MCF 10A (cell line): Measurements from ENCODE around the gene TAF8. TPM values are rescaled to one million over a fixed set of nuclear protein-coding genes. Genes with fewer than 3 reads are reported as not detected.

Experiments used
- BruUV-seq: library from RNA; stranded (reverse); fragments of 400-500 nt; replicated peaks from 2 replicates; lab custom pipeline; 2021; lab: Mats Ljungman, UMichigan
- CTCF ChIA-PET: fragments of 300-600 bp; sonication (Branson Sonifier 250); formaldehyde crosslinking; extraction: SDS; loops from one replicate; lab custom pipeline; 2021; ENCODE audit warnings: antibody characterized with exemption, inconsistent platforms; lab: Yijun Ruan, JAX
- POLR2A ChIA-PET: fragments of 300-600, 350-650 bp; sonication (Branson Sonifier 250); formaldehyde crosslinking; extraction: SDS; loops from one replicate; lab custom pipeline; 2020; ENCODE audit warnings: antibody characterized with exemption, inconsistent platforms; lab: Yijun Ruan, JAX
- DNase-seq: peaks from one replicate; pipeline ENCODE4 v3.0.0-alpha.2; 2018; ENCODE audit not compliant: unreplicated experiment
- H3K27ac Mint-ChIP-seq: one replicate; pipeline ENCODE4 v1.8.0; 2022; ENCODE audit warnings: mild to moderate bottlenecking, low read depth, mixed read lengths; ENCODE audit not compliant: unreplicated experiment
- H3K27me3 Mint-ChIP-seq: one replicate; pipeline ENCODE4 v1.8.0; 2022; ENCODE audit warnings: mixed read lengths; ENCODE audit not compliant: insufficient read depth, unreplicated experiment
- H3K36me3 Mint-ChIP-seq: one replicate; pipeline ENCODE4 v1.8.0; 2022; ENCODE audit warnings: mild to moderate bottlenecking, moderate library complexity, mixed read lengths; ENCODE audit not compliant: insufficient read depth, unreplicated experiment
- H3K4me1 Mint-ChIP-seq: one replicate; pipeline ENCODE4 v1.8.0; 2022; ENCODE audit warnings: mixed read lengths; ENCODE audit not compliant: insufficient read depth, unreplicated experiment
- H3K4me3 Mint-ChIP-seq: one replicate; pipeline ENCODE4 v1.8.0; 2022; ENCODE audit warnings: mild to moderate bottlenecking, moderate library complexity, mixed read lengths; ENCODE audit not compliant: unreplicated experiment
- H3K9me3 Mint-ChIP-seq: one replicate; pipeline ENCODE4 v1.8.0; 2022; ENCODE audit warnings: mixed read lengths; ENCODE audit not compliant: unreplicated experiment
- intact Hi-C: fragments of 100-400 bp; cut with micrococcal nuclease; formaldehyde crosslinking; loops from 2 replicates; pipeline ENCODE4 v1.14.1; 2022
- total RNA-seq: library from RNA; stranded (reverse); gene quantifications from 2 replicates; pipeline ENCODE4 v1.2.3, GENCODE V29; 2022
- TF ChIP-seq, protein P1 (sequence below): fragments of 200-600 bp; IDR thresholded peaks from one replicate; pipeline ENCODE4 v1.8.0; 2022; ENCODE audit warnings: antibody characterized with exemption, mild to moderate bottlenecking; ENCODE audit not compliant: unreplicated experiment

The TAF8 gene
- total RNA-seq, 1 experiment from 2014 or later, result 23.8 TPM

DNA sequence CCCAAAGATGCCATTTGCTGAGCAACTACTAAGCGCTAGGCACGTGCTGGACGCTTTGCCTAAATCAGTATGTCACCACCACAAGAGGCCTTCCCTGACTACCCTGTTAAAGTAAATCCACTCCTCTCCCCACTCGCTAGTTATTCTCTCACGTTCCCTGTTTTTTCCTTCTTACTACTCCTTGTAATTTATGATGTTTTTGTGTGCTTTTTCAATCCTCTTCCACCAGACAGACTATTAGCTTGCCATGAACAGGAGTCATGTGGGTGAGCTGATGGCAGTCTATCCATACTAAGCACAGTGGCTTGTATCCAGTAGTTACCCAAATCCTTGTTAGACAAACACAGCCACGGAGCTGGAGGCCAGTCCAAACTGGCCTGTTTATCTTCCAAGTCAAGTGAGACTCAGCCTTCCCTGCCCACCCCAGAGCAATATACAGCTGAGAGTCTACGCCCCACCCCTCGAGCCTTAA is 50.9 kb downstream of the TAF8 start:
- H3K27me3 Mint-ChIP-seq, result no peaks in the 10 kb centered on the region
- H3K9me3 Mint-ChIP-seq, result no peaks in the 10 kb centered on the region
- H3K36me3 Mint-ChIP-seq, result peaks cover 10% of the 10 kb centered on the region
- no TSS peak for BruUV-seq
- intact Hi-C loops, result no loop called here
- peaks cover 30% of the 10 kb centered on the region for H3K4me1 Mint-ChIP-seq
- CTCF ChIA-PET, result interaction anchor here (0.6 kb wide), 2 partner anchors 180 to 466 kb away, joined by 3 read pairs; partner anchors contain the start of gene BYSL
- H3K4me3 Mint-ChIP-seq, result no peak overlapping the region
- TF ChIP-seq, protein P1, sequence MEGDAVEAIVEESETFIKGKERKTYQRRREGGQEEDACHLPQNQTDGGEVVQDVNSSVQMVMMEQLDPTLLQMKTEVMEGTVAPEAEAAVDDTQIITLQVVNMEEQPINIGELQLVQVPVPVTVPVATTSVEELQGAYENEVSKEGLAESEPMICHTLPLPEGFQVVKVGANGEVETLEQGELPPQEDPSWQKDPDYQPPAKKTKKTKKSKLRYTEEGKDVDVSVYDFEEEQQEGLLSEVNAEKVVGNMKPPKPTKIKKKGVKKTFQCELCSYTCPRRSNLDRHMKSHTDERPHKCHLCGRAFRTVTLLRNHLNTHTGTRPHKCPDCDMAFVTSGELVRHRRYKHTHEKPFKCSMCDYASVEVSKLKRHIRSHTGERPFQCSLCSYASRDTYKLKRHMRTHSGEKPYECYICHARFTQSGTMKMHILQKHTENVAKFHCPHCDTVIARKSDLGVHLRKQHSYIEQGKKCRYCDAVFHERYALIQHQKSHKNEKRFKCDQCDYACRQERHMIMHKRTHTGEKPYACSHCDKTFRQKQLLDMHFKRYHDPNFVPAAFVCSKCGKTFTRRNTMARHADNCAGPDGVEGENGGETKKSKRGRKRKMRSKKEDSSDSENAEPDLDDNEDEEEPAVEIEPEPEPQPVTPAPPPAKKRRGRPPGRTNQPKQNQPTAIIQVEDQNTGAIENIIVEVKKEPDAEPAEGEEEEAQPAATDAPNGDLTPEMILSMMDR, result no peak
- POLR2A ChIA-PET, result interaction anchor here (0.7 to 4.9 kb wide), 7 partner anchors 11 to 351 kb away, joined by 3 to 60 read pairs (median 4); partner anchors contain the start of gene C6orf132
- H3K27ac Mint-ChIP-seq, result peak overlapping the region; percentile 46
- DNase-seq, result peak; percentile 49

DNA sequence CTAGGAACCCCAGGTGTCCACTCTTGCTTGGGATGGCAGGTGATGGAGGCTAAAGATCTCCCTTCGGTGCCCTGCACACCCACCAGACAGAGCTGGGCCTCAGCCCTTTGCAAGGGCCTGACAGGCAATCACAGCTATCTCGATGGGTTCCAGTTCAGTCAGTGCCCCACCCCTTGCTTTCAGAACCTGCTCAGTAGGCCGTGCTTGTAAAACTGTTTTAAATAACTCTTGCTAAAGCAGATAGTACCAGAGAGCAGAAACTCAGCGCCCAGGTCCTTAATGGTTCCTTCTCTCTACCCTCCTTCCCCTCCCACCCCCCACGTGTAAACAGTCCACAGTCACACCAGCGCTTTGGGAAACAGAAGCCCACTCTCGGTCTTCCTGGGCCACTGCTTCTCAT is 52.9 kb downstream of the TAF8 start:
- TF ChIP-seq, protein P1, result no peak
- DNase-seq, result no peak
- H3K4me1 Mint-ChIP-seq, result peaks cover 27% of the 10 kb centered on the region
- no peaks in the 10 kb centered on the region for H3K27me3 Mint-ChIP-seq
- no peak overlapping the region for H3K4me3 Mint-ChIP-seq
- intact Hi-C loops, result no loop called here
- no peaks in the 10 kb centered on the region for H3K9me3 Mint-ChIP-seq
- no TSS peak for BruUV-seq
- peaks cover 13% of the 10 kb centered on the region for H3K36me3 Mint-ChIP-seq
- ChIA-PET CTCF (interaction anchor here (0.6 to 1.5 kb wide), 2 partner anchors 54 to 445 kb away, joined by 3 read pairs; no protein-coding TSS in a partner anchor), POLR2A (interaction anchor here (0.5 to 0.9 kb wide), 2 partner anchors 13 to 19 kb away, joined by 3 read pairs; no protein-coding TSS in a partner anchor)
- no peak overlapping the region for H3K27ac Mint-ChIP-seq

DNA sequence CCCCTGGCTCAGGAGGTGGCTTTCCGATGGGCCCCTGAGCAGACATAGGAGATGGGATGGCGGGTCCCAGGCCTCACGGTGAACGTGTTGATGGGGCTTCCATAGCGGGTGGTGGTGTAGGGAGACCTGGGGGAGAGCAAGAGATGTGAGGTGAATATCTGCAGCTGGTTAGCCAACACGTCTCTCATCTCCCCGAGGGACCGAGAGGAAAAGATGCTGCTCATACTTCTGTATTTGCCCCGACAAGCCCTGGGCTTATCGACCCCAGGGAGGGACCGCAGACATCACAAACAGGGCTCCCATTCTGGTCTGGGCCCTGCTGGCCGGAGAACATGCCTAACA is 53.4 kb downstream of the TAF8 start:
- Mint-ChIP-seq H3K4me3 (no peak overlapping the region), H3K36me3 (peaks cover 18% of the 10 kb centered on the region), H3K27ac (no peak overlapping the region), H3K27me3 (no peaks in the 10 kb centered on the region), H3K4me1 (peaks cover 22% of the 10 kb centered on the region), H3K9me3 (no peaks in the 10 kb centered on the region)
- no TSS peak for BruUV-seq
- TF ChIP-seq, protein P1, result no peak
- intact Hi-C loops, result no loop called here
- no peak for DNase-seq
- POLR2A ChIA-PET, result interaction anchor here (0.5 to 1.3 kb wide), 3 partner anchors 14 to 36 kb away, joined by 3 to 4 read pairs (median 3); no protein-coding TSS in a partner anchor
- CTCF ChIA-PET, result interaction anchor here (0.6 to 1.5 kb wide), 2 partner anchors 54 to 444 kb away, joined by 3 read pairs; no protein-coding TSS in a partner anchor

DNA sequence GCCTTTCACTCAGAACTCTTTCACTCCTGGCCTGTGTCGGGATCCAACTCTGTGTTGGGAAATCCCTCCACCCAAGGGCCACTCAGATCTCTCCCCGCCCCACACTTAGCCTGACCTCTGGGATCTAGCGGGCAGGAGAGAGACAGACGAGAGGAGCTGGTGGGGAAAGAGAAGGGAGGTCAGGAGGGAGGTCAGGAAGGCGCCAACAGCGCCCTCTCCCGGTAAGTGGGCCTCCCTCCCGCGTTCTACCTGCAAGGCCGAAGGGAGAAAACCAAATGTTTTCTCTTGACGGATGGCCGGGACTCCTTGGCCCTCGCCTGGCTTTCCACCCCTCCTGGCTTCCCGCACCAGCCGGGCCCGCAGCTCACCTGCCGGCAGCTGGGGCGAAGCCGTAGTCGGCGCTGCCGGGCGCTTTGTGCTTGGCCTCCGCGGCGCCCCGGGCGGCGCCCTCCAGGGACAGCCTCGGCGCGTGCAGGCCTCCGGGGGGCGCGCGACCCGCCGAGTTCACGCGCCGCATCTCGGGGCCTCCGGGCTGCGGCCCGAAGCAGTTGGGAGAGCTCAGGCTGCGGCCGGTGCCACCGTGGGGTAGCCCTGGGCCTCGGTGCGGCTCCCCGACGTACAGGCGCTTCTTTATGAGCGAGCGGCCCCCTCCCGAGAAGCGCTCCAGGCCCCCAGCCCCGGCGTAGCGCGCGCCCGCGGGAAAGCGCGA is 53.9 kb downstream of the TAF8 start:
- no TSS peak for BruUV-seq
- peaks cover 17% of the 10 kb centered on the region for H3K4me1 Mint-ChIP-seq
- no peak for DNase-seq
- POLR2A ChIA-PET, result interaction anchor here (1.3 kb wide), 1 partner anchor 35 kb away, joined by 4 read pairs; no protein-coding TSS in a partner anchor
- H3K27me3 Mint-ChIP-seq, result no peaks in the 10 kb centered on the region
- intact Hi-C loops, result no loop called here
- peaks cover 22% of the 10 kb centered on the region for H3K36me3 Mint-ChIP-seq
- no peaks in the 10 kb centered on the region for H3K9me3 Mint-ChIP-seq
- H3K4me3 Mint-ChIP-seq, result no peak overlapping the region
- H3K27ac Mint-ChIP-seq, result no peak overlapping the region
- TF ChIP-seq, protein P1, result no peak
- CTCF ChIA-PET, result interaction anchor here (0.8 to 1.5 kb wide), 3 partner anchors 8 to 444 kb away, joined by 3 to 6 read pairs (median 3); no protein-coding TSS in a partner anchor
